H1 (cell line): Measurements from ENCODE around the gene NECTIN2. TPM values are rescaled to one million over a fixed set of nuclear protein-coding genes. Genes with fewer than 3 reads are reported as not detected.
A peak's percentile ranks its signal among the peaks of the same experiment; 100 is the strongest.

Experiments used
- CTCF ChIA-PET: fragments of 300-600 bp; sonication (Branson Sonifier 250); formaldehyde crosslinking; loops from one replicate; lab custom pipeline; 2021; ENCODE audit not compliant: partially characterized antibody; lab: Charles Lee
- POLR2A ChIA-PET: fragments of 300-600 bp; sonication (Branson Sonifier 250); formaldehyde crosslinking; loops from one replicate; lab custom pipeline; 2021; ENCODE audit warnings: inconsistent platforms; ENCODE audit not compliant: partially characterized antibody; lab: Charles Lee
- DNase-seq, 2 experiments: peaks; one replicate each; pipeline versions ENCODE4 v3.0.0 to v3.0.0-alpha.2; 2010 to 2022; ENCODE audit warnings: low spot score in 2 of 2, low read depth in 1 of 2, mixed read lengths in 1 of 2
- FAIRE-seq: peaks from 2 replicates; lab custom pipeline; 2011; peaks lifted over from hg19 to GRCh38; lab: Jason Lieb, UNC
- H2AFZ ChIP-seq: 2 replicates; pipeline ENCODE4 v1.8.1; 2012; ENCODE audit warnings: low read length, inconsistent platforms
- H2AK5ac ChIP-seq: 2 replicates; pipeline ENCODE4 v1.6.1; 2013; ENCODE audit warnings: low read depth, low read length
- H2BK120ac ChIP-seq: replicated peaks from 2 replicates; pipeline ENCODE3; 2013; ENCODE audit warnings: low read depth, low read length, inconsistent platforms
- H2BK12ac ChIP-seq: 2 replicates; pipeline ENCODE4 v1.6.1; 2013; ENCODE audit warnings: low read depth, low read length
- H2BK15ac ChIP-seq: 2 replicates; pipeline ENCODE4 v1.6.1; 2013; ENCODE audit warnings: low read length
- H2BK20ac ChIP-seq: 2 replicates; pipeline ENCODE4 v1.6.1; 2013; ENCODE audit warnings: low read length
- H2BK5ac ChIP-seq: 2 replicates; pipeline ENCODE4 v1.6.1; 2013; ENCODE audit warnings: low read depth, low read length
- H3K14ac ChIP-seq: 2 replicates; pipeline ENCODE4 v1.6.1; 2013; ENCODE audit warnings: inconsistent platforms; ENCODE audit not compliant: insufficient read length
- H3K18ac ChIP-seq: 2 replicates; pipeline ENCODE4 v1.6.1; 2013; ENCODE audit warnings: low read length; ENCODE audit errors: extremely low read depth
- H3K23ac ChIP-seq: 2 replicates; pipeline ENCODE4 v1.6.1; 2013; ENCODE audit warnings: inconsistent platforms; ENCODE audit not compliant: insufficient read length
- H3K23me2 ChIP-seq: 2 replicates; pipeline ENCODE4 v1.6.1; 2013; ENCODE audit warnings: low read depth, low read length
- H3K27ac ChIP-seq: 2 replicates; pipeline ENCODE4 v1.6.1; 2011; ENCODE audit warnings: low read depth, low read length, inconsistent platforms
- H3K27me3 ChIP-seq, 4 experiments: replicated peaks in 1 of 4; 1 replicate in 1 of 4; 2 replicates in 3 of 4; pipeline versions ENCODE4 v1.6.1 to v1.8.1; 2011 to 2013; ENCODE audit warnings: low read length in 3 of 4, mild to moderate bottlenecking in 3 of 4, inconsistent platforms in 2 of 4, mixed read lengths in 2 of 4, moderate library complexity in 1 of 4; ENCODE audit not compliant: control insufficient read depth in 3 of 4, insufficient read depth in 3 of 4; ENCODE audit errors: extremely low read depth in 1 of 4
- H3K36me3 ChIP-seq, 4 experiments: 2 replicates each; pipeline versions ENCODE4 v1.6.1 to v1.8.1; 2011 to 2013; ENCODE audit warnings: mild to moderate bottlenecking in 4 of 4, low read length in 3 of 4, moderate library complexity in 2 of 4, control low read depth in 1 of 4, inconsistent platforms in 1 of 4; ENCODE audit not compliant: insufficient read depth in 4 of 4, control insufficient read depth in 2 of 4
- H3K4ac ChIP-seq: replicated peaks from 2 replicates; pipeline ENCODE3; 2013; ENCODE audit warnings: low read length, low read depth, mixed read lengths, inconsistent platforms; ENCODE audit not compliant: insufficient read length
- H3K4me1 ChIP-seq, 4 experiments: replicated peaks in 1 of 4; 1 replicate in 1 of 4; 2 replicates in 3 of 4; pipeline versions ENCODE4 v1.6.1 to v1.8.1; 2011 to 2013; ENCODE audit warnings: low read length in 3 of 4, inconsistent platforms in 2 of 4, mixed read lengths in 1 of 4; ENCODE audit not compliant: insufficient read depth in 4 of 4, control insufficient read depth in 3 of 4
- H3K4me2 ChIP-seq, 2 experiments: 2 replicates each; pipeline versions ENCODE4 v1.6.1 to v1.8.1; 2011 to 2013; ENCODE audit warnings: low read depth in 2 of 2, low read length in 2 of 2, control low read depth in 1 of 2, inconsistent platforms in 1 of 2, mild to moderate bottlenecking in 1 of 2; ENCODE audit not compliant: insufficient read depth in 1 of 2
- H3K4me3 ChIP-seq, 4 experiments: fragments of 200-600, 300-600 bp in 1 of 4; sonication (generic), shearing (Covaris generic), sonication (Bioruptor Twin) in 1 of 4; 2 replicates each; pipeline versions ENCODE4 v1.5.1 to v1.8.1; 2011 to 2016; ENCODE audit warnings: low read length in 4 of 4, low read depth in 3 of 4, control low read depth in 2 of 4, inconsistent platforms in 2 of 4, mild to moderate bottlenecking in 2 of 4, mixed read lengths in 1 of 4, moderate library complexity in 1 of 4; ENCODE audit not compliant: insufficient read depth in 2 of 4; ENCODE audit errors: extremely low read depth in 1 of 4
- H3K56ac ChIP-seq: replicated peaks from 2 replicates; pipeline ENCODE3; 2013; ENCODE audit warnings: low read depth, mild to moderate bottlenecking, mixed read lengths, low read length, inconsistent platforms; ENCODE audit not compliant: insufficient read length
- H3K79me1 ChIP-seq: 2 replicates; pipeline ENCODE4 v1.6.1; 2013; ENCODE audit warnings: low read depth, low read length, control low read depth
- H3K79me2 ChIP-seq, 2 experiments: 2 replicates each; pipeline versions ENCODE4 v1.6.1 to v1.8.1; 2012 to 2013; ENCODE audit warnings: low read length in 2 of 2, mild to moderate bottlenecking in 2 of 2, inconsistent platforms in 1 of 2; ENCODE audit not compliant: insufficient read depth in 2 of 2, control insufficient read depth in 1 of 2
- H3K9ac ChIP-seq, 4 experiments: replicated peaks in 1 of 4; 1 replicate in 1 of 4; 2 replicates in 3 of 4; pipeline versions ENCODE4 v1.6.1 to v1.8.1; 2011 to 2013; ENCODE audit warnings: low read depth in 3 of 4, low read length in 3 of 4, control low read depth in 2 of 4, mild to moderate bottlenecking in 2 of 4, moderate library complexity in 2 of 4, inconsistent platforms in 1 of 4; ENCODE audit errors: extremely low read depth in 1 of 4
- H3K9me3 ChIP-seq, 2 experiments: 2 replicates each; pipeline versions ENCODE4 v1.6.1 to v1.8.1; 2012 to 2013; ENCODE audit warnings: mild to moderate bottlenecking in 2 of 2, moderate library complexity in 2 of 2, control low read depth in 1 of 2, inconsistent platforms in 1 of 2, low read depth in 1 of 2, low read length in 1 of 2, mixed read lengths in 1 of 2; ENCODE audit not compliant: insufficient read depth in 2 of 2
- H4K20me1 ChIP-seq, 2 experiments: replicated peaks in 1 of 2; 2 replicates each; pipeline versions ENCODE3 to v1.8.1; 2011 to 2013; ENCODE audit warnings: inconsistent platforms in 2 of 2, low read length in 2 of 2, mild to moderate bottlenecking in 1 of 2; ENCODE audit not compliant: insufficient read depth in 2 of 2, control insufficient read depth in 1 of 2
- H4K5ac ChIP-seq: 2 replicates; pipeline ENCODE4 v1.6.1; 2013; ENCODE audit warnings: low read length, low read depth, mixed read lengths, inconsistent platforms; ENCODE audit not compliant: insufficient read length
- H4K8ac ChIP-seq: 2 replicates; pipeline ENCODE4 v1.8.0; 2013; ENCODE audit warnings: mild to moderate bottlenecking, moderate library complexity, low read length, inconsistent platforms; ENCODE audit not compliant: insufficient read depth; ENCODE audit errors: extremely low read depth
- H4K91ac ChIP-seq: replicated peaks from 2 replicates; pipeline ENCODE3; 2013; ENCODE audit warnings: low read length, mixed read lengths, inconsistent platforms; ENCODE audit not compliant: insufficient read length
- CEBPB ChIP-seq: IDR thresholded peaks from 2 replicates; pipeline ENCODE4 v1.6.1; 2012; ENCODE audit warnings: low read depth, low read length
- MAFK ChIP-seq: IDR thresholded peaks from 2 replicates; pipeline ENCODE4 v1.6.1; 2012; ENCODE audit warnings: low read depth, mild to moderate bottlenecking, improper control_type of control experiment, low read length
- WGBS, 2 experiments: shearing (Covaris generic) in 1 of 2; methylation state at CpG; one replicate each; pipeline versions ENCODE4 v1.1.6 to v1.1.7; 2013 to 2015; ENCODE audit warnings: low lambda C conversion rate in 2 of 2, mixed read lengths in 2 of 2, inconsistent platforms in 1 of 2, low coverage in 1 of 2, missing lambda C conversion rate in 1 of 2; ENCODE audit not compliant: insufficient replicate concordance in 2 of 2, insufficient coverage in 1 of 2, insufficient read length in 1 of 2; ENCODE audit errors: extremely low coverage in 1 of 2, missing lambda C conversion rate in 1 of 2; 5-methylcytosine and 5-hydroxymethylcytosine counted together
- polyA plus RNA-seq, 7 experiments: library from polyadenylated mRNA; depleted of rRNA in 3 of 7; stranded (reverse) in 5 of 7; unstranded in 2 of 7; fragments of >200 nt in 5 of 7; fragments of 200-250 nt in 2 of 7; gene quantifications; 1 replicate in 5 of 7; 2 replicates in 1 of 7; 4 replicates in 1 of 7; pipeline versions ENCODE4 v1.2.1 to v1.2.3, GENCODE V29; 2011 to 2013; ENCODE audit warnings: missing spikeins in 2 of 7, mixed read lengths in 2 of 7
- total RNA-seq: library from RNA; stranded (reverse); fragmentation: NEBNext Ultra II Directional; extraction: Animal tissue kit (Norgen Biotek cat#: 25700); gene quantifications from 2 replicates; pipeline ENCODE4 v1.2.1, GENCODE V29; 2021

The NECTIN2 gene
- total and polyA plus RNA-seq, 2 of the 8 experiments (the other 6 are each of a cell fraction or from before 2014, with no cell fraction given) = 184 to 237 TPM

DNA sequence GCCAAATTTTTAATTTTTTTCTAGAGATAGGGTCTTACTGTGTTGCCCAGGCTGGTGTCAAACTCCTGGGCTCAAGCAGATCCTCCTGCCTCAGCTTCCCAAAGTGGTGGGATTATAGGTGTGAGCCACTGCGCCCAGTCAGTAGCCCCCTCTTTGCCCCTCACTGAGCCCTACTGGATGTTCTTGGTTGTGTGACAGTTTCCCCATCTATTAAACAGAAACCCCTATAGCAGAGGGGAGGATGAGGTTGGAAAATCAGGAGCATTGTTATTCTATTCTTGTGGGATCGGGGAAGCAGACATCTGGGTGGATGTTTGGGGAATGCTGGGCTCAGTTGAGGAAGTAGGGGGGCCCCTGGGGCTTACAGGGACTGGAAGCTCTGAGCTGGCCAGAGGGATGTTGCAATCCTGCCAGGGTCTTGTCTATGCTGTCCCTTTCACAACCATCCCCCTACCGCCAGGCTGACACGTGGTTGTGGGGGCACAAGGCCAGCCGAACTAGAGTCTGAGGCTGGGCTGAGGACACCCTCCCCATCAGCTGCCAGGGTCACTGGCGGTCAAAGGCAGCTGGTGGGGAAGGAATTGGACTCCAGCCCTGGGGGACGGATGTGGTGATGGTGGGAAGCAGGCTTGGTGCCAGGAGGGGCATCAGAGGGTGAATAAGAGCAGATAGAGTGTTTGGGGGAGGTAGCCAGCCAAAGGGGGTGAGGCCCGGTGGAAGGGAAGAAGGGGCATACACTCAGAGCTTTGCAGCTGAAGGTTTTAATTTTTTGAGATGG lies 79.2 kb downstream of the NECTIN2 start:
- peaks cover 0 to 1% (median 0%) of the 10 kb centered on the region in 4 experiments; a peak in 1 of 7 replicates for H3K27me3 ChIP-seq
- no peaks in the 10 kb centered on the region for H3K79me2 ChIP-seq
- H3K9ac ChIP-seq = no peak overlapping the region
- H3K36me3 ChIP-seq = no peaks in the 10 kb centered on the region
- TF ChIP-seq MAFK (no peak), CEBPB (peak; percentile 51; the same call in 1 of the 2 replicates)
- no peak overlapping the region for H3K4ac ChIP-seq
- no peak overlapping the region for H2AK5ac ChIP-seq
- H3K4me3 ChIP-seq = no peak overlapping the region
- FAIRE-seq (no peak), DNase-seq (no peak)
- H3K18ac ChIP-seq = no peak overlapping the region
- WGBS, 2 experiments = 82% methylated on average over 8 of the region's 8 CpGs; no CpG with 5 or more reads in 1 of the 2 experiments
- ChIA-PET POLR2A (interaction anchor here (0.9 to 2.9 kb wide), 6 partner anchors 11 to 35 kb away, joined by 3 to 15 read pairs (median 6); partner anchors contain the start of genes APOC1 and APOE), CTCF (interaction anchor here (0.6 to 1.7 kb wide), 6 partner anchors 16 to 208 kb away, joined by 3 to 6 read pairs (median 4); no protein-coding TSS in a partner anchor)
- H4K91ac ChIP-seq = no peak overlapping the region
- H3K9me3 ChIP-seq = peaks cover 0 to 4% of the 10 kb centered on the region in 2 experiments; a peak in 1 of 4 replicates
- H3K27ac ChIP-seq = no peak overlapping the region
- H2BK20ac ChIP-seq = 0 out of 2 replicates have a peak overlapping the region, but pooled peaks have one; percentile 5
- no peaks in the 10 kb centered on the region for H3K79me1 ChIP-seq
- H4K20me1 ChIP-seq = no peaks in the 10 kb centered on the region
- no peak overlapping the region for H4K5ac ChIP-seq
- no peak overlapping the region for H2BK120ac ChIP-seq
- H2BK15ac ChIP-seq = no peak overlapping the region
- no peak overlapping the region for H2AFZ ChIP-seq
- no peak overlapping the region for H3K4me2 ChIP-seq
- peaks cover 0 to 5% (median 0%) of the 10 kb centered on the region in 4 experiments; a peak in 2 of 7 replicates for H3K4me1 ChIP-seq
- H2BK5ac ChIP-seq = no peak overlapping the region
- H3K23ac ChIP-seq = no peak overlapping the region
- H3K14ac ChIP-seq = no peak overlapping the region
- H4K8ac ChIP-seq = no peak overlapping the region
- no peak overlapping the region for H2BK12ac ChIP-seq
- no peak overlapping the region for H3K56ac ChIP-seq
- H3K23me2 ChIP-seq = no peaks in the 10 kb centered on the region
